HG02588 (cell line): Measurements from ENCODE around the gene DNAJC18.
"Not testable (repeated sequence)": the region's sequence is repeated elsewhere in the genome, so short reads cannot be mapped to it uniquely, and the experiment has no call there.

Source experiments
- ATAC-seq: cut with Tn5 transposase; IDR thresholded peaks from one replicate; pipeline ENCODE4 v1.9.1; 2021; ENCODE audit warnings: mild to moderate bottlenecking, moderate library complexity; ENCODE audit not compliant: unreplicated experiment

Gene DNAJC18

DNA sequence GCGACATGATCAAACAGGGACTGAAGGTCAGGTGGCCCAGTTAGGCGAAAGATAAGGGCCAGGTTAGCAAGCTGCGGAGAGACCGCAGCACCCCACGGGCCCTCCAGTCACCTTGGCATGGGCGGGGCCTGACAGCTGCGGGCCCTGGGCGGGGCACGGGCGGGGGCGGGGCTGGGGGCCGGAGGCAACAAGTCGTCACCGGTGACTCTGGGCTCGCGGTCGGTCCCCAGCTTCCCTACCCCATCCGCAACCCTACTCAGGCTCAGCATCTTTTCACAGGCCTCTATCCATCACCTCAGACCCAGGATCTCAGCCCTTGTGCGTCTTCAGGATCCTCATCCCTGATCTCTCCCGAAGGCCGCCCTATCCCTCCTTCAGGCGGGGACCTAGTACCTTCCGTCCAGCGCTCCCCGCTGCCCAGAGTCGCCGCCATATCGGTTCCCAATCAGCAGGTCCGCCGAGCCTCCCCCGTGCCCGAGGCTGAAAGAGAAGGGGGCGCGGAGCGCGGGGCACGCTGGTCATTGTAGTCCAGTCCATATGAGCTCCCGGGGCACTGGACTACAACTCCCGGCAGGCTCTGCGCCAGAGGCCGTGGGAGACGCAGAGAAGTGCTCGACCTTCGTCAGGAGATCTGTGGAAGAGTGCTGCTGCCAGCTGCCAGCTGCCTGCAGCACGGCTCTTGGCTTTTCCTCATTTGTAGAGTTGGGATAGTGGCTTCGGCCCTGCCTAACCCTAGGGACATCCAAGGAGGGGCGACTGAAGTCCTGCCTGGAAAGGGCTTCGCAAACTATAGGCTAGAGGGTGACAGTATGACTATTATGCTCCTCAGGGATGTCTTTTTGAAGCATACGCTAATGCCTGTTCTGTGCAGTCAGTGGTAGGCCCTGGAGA is at the start of gene DNAJC18:
DNAJC18 (minus strand) TSS at position 513 of the 891 bp plus-strand sequence; CDS start at position 433, 80 bp downstream.
- peak; percentile 85 for ATAC-seq

DNA sequence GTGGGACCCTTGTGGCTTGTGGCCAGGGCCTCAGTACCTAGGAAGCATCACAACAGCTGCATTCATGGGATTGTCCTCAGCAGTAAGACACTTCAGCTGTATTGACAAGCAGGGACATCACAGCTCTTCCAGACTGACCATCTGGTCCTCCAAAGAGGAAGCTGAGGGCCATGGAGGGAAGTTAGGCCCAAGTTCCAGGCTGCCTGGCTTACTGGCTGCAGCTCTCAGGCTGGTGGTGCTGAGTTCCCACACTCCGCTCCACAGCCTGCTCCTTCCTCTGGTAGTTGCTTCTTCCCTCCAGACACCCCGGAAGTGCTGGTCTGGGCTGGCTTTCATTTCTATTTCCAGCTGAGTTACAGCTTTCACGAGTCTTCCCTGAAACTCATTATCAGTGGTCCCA is 48.9 kb upstream of the DNAJC18 start:
- ATAC-seq = no peak

DNA sequence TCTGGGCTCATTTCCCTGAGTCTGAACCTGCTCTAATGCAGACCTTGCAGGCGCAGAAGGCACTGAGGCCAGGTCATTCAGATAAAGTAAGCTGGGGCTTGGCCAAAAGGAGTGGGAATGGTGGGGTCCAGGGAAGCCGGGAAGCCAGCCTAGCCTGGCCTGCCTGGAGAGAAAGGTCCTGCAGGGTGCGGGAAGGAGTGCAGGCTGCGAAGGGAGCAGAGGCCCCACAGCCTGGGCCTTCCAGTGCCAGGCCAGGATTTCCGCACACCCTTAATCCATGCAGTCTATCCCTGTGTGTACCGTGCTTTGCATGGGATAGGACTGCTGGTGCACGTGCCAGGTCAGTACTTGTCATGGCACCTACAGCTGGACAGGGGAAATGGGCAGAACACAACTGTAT is 46.9 kb upstream of the DNAJC18 start:
- ATAC-seq = no peak

DNA sequence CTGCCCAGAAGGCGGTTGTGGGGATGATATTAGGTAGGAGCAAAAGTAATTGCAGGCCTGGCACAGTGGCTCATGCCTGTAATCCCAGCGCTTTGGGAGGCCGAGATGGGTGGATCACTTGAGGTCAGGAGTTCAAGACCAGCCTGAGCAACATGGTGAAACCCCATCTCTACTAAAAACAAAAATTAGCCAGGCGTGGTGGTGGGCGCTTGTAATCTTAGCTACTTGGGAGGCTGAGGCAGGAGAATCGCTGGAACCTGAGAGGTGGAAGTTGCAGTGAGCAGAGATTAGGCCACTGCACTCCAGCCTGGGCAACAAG is 43.5 kb upstream of the DNAJC18 start:
- ATAC-seq = not testable (repeated sequence)

- no peak for ATAC-seq
Measured at GRCh38 chr5:139482050-139482889, 42.9 kb upstream of the DNAJC18 start, which contains the start of gene STING1. TSS of gene STING1 (minus strand) at chr5:139482758. CDS start at chr5:139481704, 1,054 bp downstream.

DNA sequence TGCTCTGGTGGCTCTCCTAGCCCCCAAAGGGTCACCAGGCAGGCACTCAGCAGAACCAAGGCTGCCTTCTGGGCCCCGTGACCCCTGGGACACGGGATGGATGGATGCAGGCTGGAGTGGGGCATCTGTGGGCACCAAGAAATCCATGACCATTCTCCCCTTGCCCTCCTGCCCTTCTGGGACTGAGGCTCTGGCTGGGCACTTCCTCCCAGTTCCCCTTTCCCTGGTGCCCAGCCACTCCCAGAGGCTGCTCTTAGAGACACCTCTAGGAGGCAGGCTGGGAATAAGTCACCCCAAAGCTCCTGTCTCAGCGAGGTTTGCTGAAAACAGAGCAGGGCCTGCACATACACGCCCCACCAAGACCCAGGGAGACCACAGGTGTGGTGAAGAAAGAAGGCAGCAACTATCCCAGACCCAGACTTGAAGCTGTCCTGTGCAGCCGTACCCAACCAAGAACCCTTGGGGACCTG is 42.3 kb upstream of the DNAJC18 start:
- ATAC-seq = no peak

DNA sequence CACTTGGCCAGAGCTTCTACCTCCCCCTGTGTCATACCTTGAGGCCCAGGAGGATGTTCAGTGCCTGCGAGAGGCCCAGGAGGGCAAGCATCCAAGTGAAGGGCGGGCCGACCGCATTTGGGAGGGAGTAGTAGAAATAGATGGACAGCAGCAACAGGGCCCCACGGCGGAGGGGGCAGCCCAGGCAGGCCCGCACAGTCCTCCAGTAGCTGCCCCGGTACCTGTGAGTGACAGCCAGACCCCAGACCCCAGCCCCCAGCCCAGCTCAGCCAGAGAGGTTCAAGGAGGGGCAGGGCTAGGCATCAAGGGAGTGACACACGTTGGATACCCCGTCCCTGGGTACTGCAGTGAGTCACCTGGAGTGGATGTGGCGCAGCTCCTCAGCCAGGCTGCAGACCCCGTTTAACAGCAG is 41.8 kb upstream of the DNAJC18 start:
- ATAC-seq = no peak

GRCh38 chr5:139479729-139480128 is 40.4 kb upstream of the DNAJC18 start:
- ATAC-seq = not testable (repeated sequence)

GRCh38 chr5:139478657-139479423 is 39.5 kb upstream of the DNAJC18 start:
- not testable (repeated sequence) for ATAC-seq

- no peak for ATAC-seq
Measured at GRCh38 chr5:139475865-139476617, 36.7 kb upstream of the DNAJC18 start.

GRCh38 chr5:139474890-139475791 is 35.8 kb upstream of the DNAJC18 start:
- ATAC-seq = no peak

GRCh38 chr5:139473565-139473964 is 34.2 kb upstream of the DNAJC18 start:
- no peak for ATAC-seq

GRCh38 chr5:139473105-139473504 is 33.8 kb upstream of the DNAJC18 start:
- ATAC-seq = no peak

- ATAC-seq = no peak
Measured at GRCh38 chr5:139472386-139473030, 33.2 kb upstream of the DNAJC18 start.

GRCh38 chr5:139470821-139471300 is 31.5 kb upstream of the DNAJC18 start, which contains the start of gene SMIM33:
TSS of gene SMIM33 (plus strand) at chr5:139471004. CDS start at chr5:139471122, 118 bp downstream.
- no peak for ATAC-seq

- no peak for ATAC-seq
Measured at GRCh38 chr5:139468421-139468931, 29.2 kb upstream of the DNAJC18 start.

GRCh38 chr5:139462586-139463276 is 23.4 kb upstream of the DNAJC18 start, which contains the start of gene ECSCR:
TSS of gene ECSCR (minus strand) at chr5:139462743. CDS start at chr5:139462670, 73 bp downstream.
- no peak for ATAC-seq
